Mucosa of descending colon (tissue), 3 donors: ENCODE measurements around the gene OVOL3. TPM values are rescaled to one million over a fixed set of nuclear protein-coding genes. Genes with fewer than 3 reads are reported as not detected.

Experiments used
- ATAC-seq: fragments of 200-7000 bp; cut with Tn5 transposase; one replicate; pipeline ENCODE4 v1.9.1; 2020; ENCODE audit warnings: mild to moderate bottlenecking, moderate library complexity
- DNase-seq, 3 donors: peaks; one replicate each; pipeline ENCODE4 v3.0.0-alpha.2; 2020
- H3K36me3 ChIP-seq: fragments of 200-600 bp; one replicate; pipeline ENCODE4 v1.8.0; 2021; ENCODE audit warnings: low read depth, mild to moderate bottlenecking
- H3K4me1 ChIP-seq: fragments of 200-600 bp; one replicate; pipeline ENCODE4 v1.8.0; 2021; ENCODE audit warnings: low read depth, mild to moderate bottlenecking
- H3K4me3 ChIP-seq: fragments of 200-600 bp; one replicate; pipeline ENCODE4 v1.8.0; 2021; ENCODE audit warnings: mild to moderate bottlenecking
- H3K9me3 ChIP-seq: fragments of 200-600 bp; one replicate; pipeline ENCODE4 v1.8.0; 2021; ENCODE audit warnings: mild to moderate bottlenecking
- CTCF ChIP-seq: fragments of 200-600 bp; IDR thresholded peaks from one replicate; pipeline ENCODE4 v1.8.0; 2022; ENCODE audit warnings: antibody characterized with exemption, mild to moderate bottlenecking
- intact Hi-C, 2 donors: fragments of 100-400 bp; cut with DNase I in 1 of 2; cut with micrococcal nuclease in 1 of 2; formaldehyde crosslinking; loops; one replicate each; pipeline versions ENCODE4 v1.11.0 to v1.11.1; 2022; cut with DNase I, micrococcal nuclease
- total RNA-seq, 3 donors: library from RNA; stranded (reverse); fragmentation: NEBNext Ultra II Directional in 2 of 3; extraction: Animal tissue kit (Norgen Biotek cat#: 25700) in 2 of 3; gene quantifications; one replicate each; pipeline versions ENCODE4 v1.2.1 to v1.2.4, GENCODE V29; 2021 to 2023
- donor health status: DM: no; HTN: no; CAD: no; lungs with moderate emphysema.
- donor health status: DM: no; HTN: no; CAD: no.
- donor health status: DM: no; HTN: yes; CAD: no.

The OVOL3 gene
- total RNA-seq, 3 donors from 2014 or later = not detected

GRCh38 chr19:36093146-36093662, 17.7 kb upstream of the OVOL3 start:
- H3K4me1 ChIP-seq = no peaks in the 10 kb centered on the region
- intact Hi-C loops = no loop called here

GRCh38 chr19:36093687-36094086, 17.3 kb upstream of the OVOL3 start:
- no peak overlapping the region for H3K4me3 ChIP-seq
- TF ChIP-seq CTCF = no peak
- H3K4me1 ChIP-seq = no peaks in the 10 kb centered on the region
- ATAC-seq (no peak), DNase-seq (no peak)
- intact Hi-C loops = no loop called here
- no peaks in the 10 kb centered on the region for H3K9me3 ChIP-seq
- no peaks in the 10 kb centered on the region for H3K36me3 ChIP-seq

More at GRCh38 chr19:36093146-36093662, 17.7 kb upstream of the OVOL3 start:
- H3K4me3 ChIP-seq = no peak overlapping the region
- DNase-seq (no peak), ATAC-seq (no peak)
- no peaks in the 10 kb centered on the region for H3K9me3 ChIP-seq
- H3K36me3 ChIP-seq = no peaks in the 10 kb centered on the region
- TF ChIP-seq CTCF = no peak

GRCh38 chr19:36097036-36097435, 13.9 kb upstream of the OVOL3 start:
- DNase-seq (no peak), ATAC-seq (no peak)
- no peaks in the 10 kb centered on the region for H3K36me3 ChIP-seq
- no peaks in the 10 kb centered on the region for H3K4me1 ChIP-seq
- TF ChIP-seq CTCF = no peak
- intact Hi-C loops = no loop called here
- H3K4me3 ChIP-seq = no peak overlapping the region
- no peaks in the 10 kb centered on the region for H3K9me3 ChIP-seq

GRCh38 chr19:36099166-36099785, 11.7 kb upstream of the OVOL3 start:
- ATAC-seq (no peak), DNase-seq (no peak)
- Histone ChIP-seq H3K36me3 (no peaks in the 10 kb centered on the region), H3K9me3 (no peaks in the 10 kb centered on the region), H3K4me3 (no peak overlapping the region), H3K4me1 (no peaks in the 10 kb centered on the region)
- intact Hi-C loops = no loop called here
- no peak for TF ChIP-seq CTCF

- TF ChIP-seq CTCF = no peak
- intact Hi-C loops = no loop called here
- DNase-seq = no peak
Measured at GRCh38 chr19:36100476-36100875, 10.5 kb upstream of the OVOL3 start.

More at GRCh38 chr19:36100476-36100875, 10.5 kb upstream of the OVOL3 start:
- Histone ChIP-seq H3K4me3 (no peak overlapping the region), H3K4me1 (no peaks in the 10 kb centered on the region), H3K36me3 (no peaks in the 10 kb centered on the region), H3K9me3 (no peaks in the 10 kb centered on the region)
- no peak for ATAC-seq
